ENCODE results near the gene TLR10. TPM values are rescaled to one million over a fixed set of nuclear protein-coding genes. Genes with fewer than 3 reads are reported as not detected.

TLR10 gene
- total RNA-seq, 1 experiment from 2014 or later, result 0.30 TPM

DNA sequence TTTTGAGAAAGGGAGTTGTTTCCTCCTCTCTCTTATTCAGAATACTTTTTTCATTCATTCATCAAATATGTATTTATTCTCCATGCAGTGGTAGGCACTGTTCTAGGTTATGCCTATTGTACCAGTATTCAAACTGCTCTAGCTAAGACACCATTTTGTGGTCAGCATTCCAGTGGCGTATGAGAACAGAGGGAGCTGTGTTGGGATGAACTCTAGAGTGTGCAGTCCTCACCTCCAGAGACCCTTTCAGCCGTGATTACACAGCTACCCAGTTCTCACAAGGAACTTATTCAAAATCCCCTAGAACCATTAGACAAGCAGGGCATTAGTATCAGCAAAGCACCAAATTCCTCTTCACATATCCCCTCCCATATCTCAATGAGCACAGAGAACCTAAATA lies 17.6 kb upstream of the TLR10 start:
- Histone ChIP-seq H3K79me2 (ENCODE audit: insufficient read depth, low read length) (no peaks in the 10 kb centered on the region), H3K4me2 (ENCODE audit: low read length) (no peak overlapping the region), H3K9ac (ENCODE audit: low read length) (no peak overlapping the region), H3K36me3 (ENCODE audit: control insufficient read depth in 1 of 2, insufficient read depth in 2 of 2, low read length in 2 of 2) (no peaks in the 10 kb centered on the region), H3K4me1 (ENCODE audit: control insufficient read depth in 1 of 2, insufficient read depth in 2 of 2, low read length in 2 of 2) (no peaks in the 10 kb centered on the region; a peak in 1 of 4 replicates), H4K20me1 (ENCODE audit: insufficient read depth) (no peaks in the 10 kb centered on the region), H2AFZ (ENCODE audit: low read depth, low read length, poor library complexity, severe bottlenecking) (no peak overlapping the region), H3K27ac (ENCODE audit: low read depth, low read length) (no peak overlapping the region), H3K9me3 (ENCODE audit: control insufficient read depth in 1 of 2, insufficient read depth in 1 of 2, low read depth in 1 of 2, low read length in 2 of 2) (no peaks in the 10 kb centered on the region), H3K27me3 (ENCODE audit: insufficient read depth, low read length) (no peaks in the 10 kb centered on the region), H3K4me3 (replicated peaks in 1 of 2; ENCODE audit: low read depth in 1 of 2, low read length in 2 of 2) (no peak overlapping the region), H3K9me2 (ENCODE audit: insufficient read depth) (no peaks in the 10 kb centered on the region)
- intact Hi-C loops (cut with micrococcal nuclease), result no loop called here
- RAD21 ChIA-PET (ENCODE audit: low non-redundant PET in 1 of 2, low total read pairs in 2 of 2, uncharacterized antibody in 2 of 2, unreplicated experiment in 2 of 2), result no interaction called here
- CTCF ChIA-PET, result no interaction called here
- TF ChIP-seq SIN3A (IDR thresholded peaks at IDR 0.05; ENCODE audit: low read depth) (no peak), EZH2 (IDR thresholded peaks at IDR 0.05) (no peak), POLR2AphosphoS5 (IDR thresholded peaks at IDR 0.05; ENCODE audit: low read depth, low read length) (no peak), SRF (IDR thresholded peaks at IDR 0.05; ENCODE audit: low read depth) (no peak)
- TF ChIP-seq, protein P1, sequence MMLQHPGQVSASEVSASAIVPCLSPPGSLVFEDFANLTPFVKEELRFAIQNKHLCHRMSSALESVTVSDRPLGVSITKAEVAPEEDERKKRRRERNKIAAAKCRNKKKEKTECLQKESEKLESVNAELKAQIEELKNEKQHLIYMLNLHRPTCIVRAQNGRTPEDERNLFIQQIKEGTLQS (IDR thresholded peaks at IDR 0.05), result no peak
- no TSS peak for BruUV-seq (replicated peaks)
- DNase-seq (ENCODE audit: low read depth, low spot score) (no peak), ATAC-seq (no peak)
- POLR2A ChIA-PET, result no interaction called here

DNA sequence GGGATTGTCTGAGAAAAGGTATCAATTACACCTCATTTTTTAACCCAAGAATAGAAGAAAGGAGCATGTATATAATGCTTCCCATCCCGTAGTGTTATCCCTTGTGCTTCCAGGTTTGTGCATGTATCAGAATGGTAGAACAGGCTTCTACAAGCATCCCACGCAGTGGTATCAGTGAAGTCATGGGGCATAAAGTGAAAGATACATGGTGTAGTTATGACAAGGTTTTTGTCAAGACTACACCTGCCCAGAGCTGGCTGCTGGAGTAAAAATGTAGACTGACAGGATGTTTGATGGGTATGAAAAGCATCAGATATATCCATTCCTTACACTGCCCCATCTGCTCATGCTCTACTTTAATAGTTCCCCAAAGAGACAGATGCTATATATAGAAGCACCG lies 12.3 kb upstream of the TLR10 start:
- no peaks in the 10 kb centered on the region for H3K36me3 ChIP-seq (ENCODE audit: control insufficient read depth in 1 of 2, insufficient read depth in 2 of 2, low read length in 2 of 2)
- ATAC-seq (no peak), DNase-seq (ENCODE audit: low read depth, low spot score) (no peak)
- no peak overlapping the region for H3K27ac ChIP-seq (ENCODE audit: low read depth, low read length)
- H3K9ac ChIP-seq (ENCODE audit: low read length), result no peak overlapping the region
- no peaks in the 10 kb centered on the region for H4K20me1 ChIP-seq (ENCODE audit: insufficient read depth)
- H3K9me2 ChIP-seq (ENCODE audit: insufficient read depth), result no peaks in the 10 kb centered on the region
- H3K4me2 ChIP-seq (ENCODE audit: low read length), result no peak overlapping the region
- no peaks in the 10 kb centered on the region for H3K9me3 ChIP-seq (ENCODE audit: control insufficient read depth in 1 of 2, insufficient read depth in 1 of 2, low read depth in 1 of 2, low read length in 2 of 2)
- POLR2A ChIA-PET, result no interaction called here
- CTCF ChIA-PET, result interaction anchor here (1.3 kb wide), 1 partner anchor 36 kb away, joined by 4 read pairs; no protein-coding TSS in a partner anchor
- H3K4me3 ChIP-seq (replicated peaks in 1 of 2; ENCODE audit: low read depth in 1 of 2, low read length in 2 of 2), result no peak overlapping the region
- intact Hi-C loops (cut with micrococcal nuclease), result no loop called here
- no peaks in the 10 kb centered on the region for H3K79me2 ChIP-seq (ENCODE audit: insufficient read depth, low read length)
- no peaks in the 10 kb centered on the region for H3K27me3 ChIP-seq (ENCODE audit: insufficient read depth, low read length)
- no peak overlapping the region for H2AFZ ChIP-seq (ENCODE audit: low read depth, low read length, poor library complexity, severe bottlenecking)
- no TSS peak for BruUV-seq (replicated peaks)
- RAD21 ChIA-PET (ENCODE audit: low non-redundant PET in 1 of 2, low total read pairs in 2 of 2, uncharacterized antibody in 2 of 2, unreplicated experiment in 2 of 2), result no interaction called here
- H3K4me1 ChIP-seq (ENCODE audit: control insufficient read depth in 1 of 2, insufficient read depth in 2 of 2, low read length in 2 of 2), result no peaks in the 10 kb centered on the region
- TF ChIP-seq ZFX (IDR thresholded peaks at IDR 0.05) (no peak), CEBPB (IDR thresholded peaks at IDR 0.05; ENCODE audit: low read depth) (no peak), ELF1 (IDR thresholded peaks at IDR 0.05; ENCODE audit: borderline replicate concordance, low read depth) (no peak), EZH2phosphoT487 (IDR thresholded peaks at IDR 0.05; ENCODE audit: borderline replicate concordance) (no peak), POLR2AphosphoS5 (IDR thresholded peaks at IDR 0.05; ENCODE audit: low read depth, low read length) (no peak), SP1 (IDR thresholded peaks at IDR 0.05; ENCODE audit: low read depth) (no peak), EGR1 (IDR thresholded peaks at IDR 0.05; ENCODE audit: low read depth) (no peak), TCF7L2 (IDR thresholded peaks at IDR 0.05; ENCODE audit: borderline replicate concordance, extremely low read depth, insufficient read depth, insufficient read length) (no peak)
- TF ChIP-seq, protein P2, sequence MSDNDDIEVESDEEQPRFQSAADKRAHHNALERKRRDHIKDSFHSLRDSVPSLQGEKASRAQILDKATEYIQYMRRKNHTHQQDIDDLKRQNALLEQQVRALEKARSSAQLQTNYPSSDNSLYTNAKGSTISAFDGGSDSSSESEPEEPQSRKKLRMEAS (IDR thresholded peaks at IDR 0.05), result no peak
- TF ChIP-seq, protein P1 (IDR thresholded peaks at IDR 0.05), result no peak
- TF ChIP-seq, protein P3, sequence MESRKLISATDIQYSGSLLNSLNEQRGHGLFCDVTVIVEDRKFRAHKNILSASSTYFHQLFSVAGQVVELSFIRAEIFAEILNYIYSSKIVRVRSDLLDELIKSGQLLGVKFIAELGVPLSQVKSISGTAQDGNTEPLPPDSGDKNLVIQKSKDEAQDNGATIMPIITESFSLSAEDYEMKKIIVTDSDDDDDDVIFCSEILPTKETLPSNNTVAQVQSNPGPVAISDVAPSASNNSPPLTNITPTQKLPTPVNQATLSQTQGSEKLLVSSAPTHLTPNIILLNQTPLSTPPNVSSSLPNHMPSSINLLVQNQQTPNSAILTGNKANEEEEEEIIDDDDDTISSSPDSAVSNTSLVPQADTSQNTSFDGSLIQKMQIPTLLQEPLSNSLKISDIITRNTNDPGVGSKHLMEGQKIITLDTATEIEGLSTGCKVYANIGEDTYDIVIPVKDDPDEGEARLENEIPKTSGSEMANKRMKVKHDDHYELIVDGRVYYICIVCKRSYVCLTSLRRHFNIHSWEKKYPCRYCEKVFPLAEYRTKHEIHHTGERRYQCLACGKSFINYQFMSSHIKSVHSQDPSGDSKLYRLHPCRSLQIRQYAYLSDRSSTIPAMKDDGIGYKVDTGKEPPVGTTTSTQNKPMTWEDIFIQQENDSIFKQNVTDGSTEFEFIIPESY (IDR thresholded peaks at IDR 0.05; ENCODE audit: extremely low read depth, insufficient replicate concordance, low read length), result no peak
- TF ChIP-seq, protein P4, sequence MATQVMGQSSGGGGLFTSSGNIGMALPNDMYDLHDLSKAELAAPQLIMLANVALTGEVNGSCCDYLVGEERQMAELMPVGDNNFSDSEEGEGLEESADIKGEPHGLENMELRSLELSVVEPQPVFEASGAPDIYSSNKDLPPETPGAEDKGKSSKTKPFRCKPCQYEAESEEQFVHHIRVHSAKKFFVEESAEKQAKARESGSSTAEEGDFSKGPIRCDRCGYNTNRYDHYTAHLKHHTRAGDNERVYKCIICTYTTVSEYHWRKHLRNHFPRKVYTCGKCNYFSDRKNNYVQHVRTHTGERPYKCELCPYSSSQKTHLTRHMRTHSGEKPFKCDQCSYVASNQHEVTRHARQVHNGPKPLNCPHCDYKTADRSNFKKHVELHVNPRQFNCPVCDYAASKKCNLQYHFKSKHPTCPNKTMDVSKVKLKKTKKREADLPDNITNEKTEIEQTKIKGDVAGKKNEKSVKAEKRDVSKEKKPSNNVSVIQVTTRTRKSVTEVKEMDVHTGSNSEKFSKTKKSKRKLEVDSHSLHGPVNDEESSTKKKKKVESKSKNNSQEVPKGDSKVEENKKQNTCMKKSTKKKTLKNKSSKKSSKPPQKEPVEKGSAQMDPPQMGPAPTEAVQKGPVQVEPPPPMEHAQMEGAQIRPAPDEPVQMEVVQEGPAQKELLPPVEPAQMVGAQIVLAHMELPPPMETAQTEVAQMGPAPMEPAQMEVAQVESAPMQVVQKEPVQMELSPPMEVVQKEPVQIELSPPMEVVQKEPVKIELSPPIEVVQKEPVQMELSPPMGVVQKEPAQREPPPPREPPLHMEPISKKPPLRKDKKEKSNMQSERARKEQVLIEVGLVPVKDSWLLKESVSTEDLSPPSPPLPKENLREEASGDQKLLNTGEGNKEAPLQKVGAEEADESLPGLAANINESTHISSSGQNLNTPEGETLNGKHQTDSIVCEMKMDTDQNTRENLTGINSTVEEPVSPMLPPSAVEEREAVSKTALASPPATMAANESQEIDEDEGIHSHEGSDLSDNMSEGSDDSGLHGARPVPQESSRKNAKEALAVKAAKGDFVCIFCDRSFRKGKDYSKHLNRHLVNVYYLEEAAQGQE (IDR thresholded peaks at IDR 0.05; ENCODE audit: low read depth), result no peak
